Fibroblast of lung (primary cell): Measurements from ENCODE around the gene ADGRB3. TPM values are rescaled to one million over a fixed set of nuclear protein-coding genes. Genes with fewer than 3 reads are reported as not detected.
A peak's percentile ranks its signal among the peaks of the same experiment; 100 is the strongest.

Source experiments
- DNase-seq, 2 donors: peaks; one replicate each; pipeline versions ENCODE4 v3.0.0 to v3.0.0-alpha.2; 2010; ENCODE audit warnings: low read depth in 2 of 2
- H2AFZ ChIP-seq: 2 replicates; pipeline ENCODE4 v1.5.1; 2012; ENCODE audit warnings: low read length, control low read depth, inconsistent platforms
- H3K27ac ChIP-seq: 2 replicates; pipeline ENCODE4 v1.5.1; 2011; ENCODE audit warnings: low read length, control low read depth; ENCODE audit not compliant: insufficient read depth
- H3K27me3 ChIP-seq: 2 replicates; pipeline ENCODE4 v1.5.1; 2011; ENCODE audit warnings: mild to moderate bottlenecking, low read length; ENCODE audit not compliant: control insufficient read depth, insufficient read depth
- H3K36me3 ChIP-seq: 2 replicates; pipeline ENCODE4 v1.5.1; 2011; ENCODE audit warnings: low read length; ENCODE audit not compliant: control insufficient read depth, insufficient read depth
- H3K4me1 ChIP-seq: 2 replicates; pipeline ENCODE4 v1.5.1; 2011; ENCODE audit warnings: low read length; ENCODE audit not compliant: control insufficient read depth, insufficient read depth; ENCODE audit errors: extremely low read depth
- H3K4me2 ChIP-seq: 2 replicates; pipeline ENCODE4 v1.5.1; 2011; ENCODE audit warnings: low read length, control low read depth; ENCODE audit not compliant: insufficient read depth; ENCODE audit errors: extremely low read depth
- H3K4me3 ChIP-seq, 4 experiments: fragments of 200-600 bp in 1 of 4; sonication (generic) in 1 of 4; replicated peaks in 1 of 4; 2 replicates each; pipeline ENCODE4 v1.5.1; 2011 to 2016; ENCODE audit warnings: low read length in 4 of 4, low read depth in 3 of 4, mild to moderate bottlenecking in 3 of 4, control low read depth in 2 of 4, inconsistent platforms in 1 of 4, mixed read lengths in 1 of 4; ENCODE audit not compliant: insufficient read depth in 1 of 4; ENCODE audit errors: control extremely low read depth in 1 of 4
- H3K79me2 ChIP-seq: 2 replicates; pipeline ENCODE4 v1.5.1; 2012; ENCODE audit warnings: mild to moderate bottlenecking, low read length, inconsistent platforms; ENCODE audit not compliant: control insufficient read depth, insufficient read depth
- H3K9ac ChIP-seq: 2 replicates; pipeline ENCODE4 v1.5.1; 2011; ENCODE audit warnings: mild to moderate bottlenecking, low read length, control low read depth; ENCODE audit not compliant: insufficient read depth
- H3K9me3 ChIP-seq: 2 replicates; pipeline ENCODE4 v1.5.1; 2012; ENCODE audit warnings: low read depth, low read length; ENCODE audit not compliant: control insufficient read depth, insufficient read depth
- H4K20me1 ChIP-seq: 2 replicates; pipeline ENCODE4 v1.5.1; 2011; ENCODE audit warnings: low read length; ENCODE audit not compliant: control insufficient read depth, insufficient read depth; ENCODE audit errors: extremely low read depth
- EZH2 ChIP-seq: IDR thresholded peaks from 2 replicates; pipeline ENCODE4 v1.5.1; 2012; ENCODE audit warnings: low read length, control low read depth, mild to moderate bottlenecking; ENCODE audit errors: missing control alignments
- polyA plus RNA-seq, 2 donors: library from polyadenylated mRNA; depleted of rRNA in 1 of 2; stranded (reverse) in 1 of 2; unstranded in 1 of 2; fragments of >200 nt; gene quantifications; 2 replicates each; pipeline ENCODE4 v1.2.1, GENCODE V29; 2011 to 2012; ENCODE audit warnings: missing spikeins in 1 of 2
- total RNA-seq: library from RNA; depleted of rRNA; stranded (reverse); fragments of >200 nt; gene quantifications from 2 replicates; pipeline ENCODE4 v1.2.1, GENCODE V29; 2014
- TF ChIP-seq, protein P1 (sequence below), 2 donors: IDR thresholded peaks in 1 of 2; conservative IDR thresholded peaks in 1 of 2; 1 replicate in 1 of 2; 2 replicates in 1 of 2; pipeline ENCODE4 v1.5.1; 2011 to 2012; ENCODE audit warnings: low read length in 2 of 2, control low read depth in 1 of 2, inconsistent platforms in 1 of 2, low read depth in 1 of 2, mild to moderate bottlenecking in 1 of 2

ADGRB3 gene
- total and polyA plus RNA-seq, 2 donors (not counting 1 experiment from before 2014, with no cell fraction given): 0.33 TPM; not detected in 1

DNA sequence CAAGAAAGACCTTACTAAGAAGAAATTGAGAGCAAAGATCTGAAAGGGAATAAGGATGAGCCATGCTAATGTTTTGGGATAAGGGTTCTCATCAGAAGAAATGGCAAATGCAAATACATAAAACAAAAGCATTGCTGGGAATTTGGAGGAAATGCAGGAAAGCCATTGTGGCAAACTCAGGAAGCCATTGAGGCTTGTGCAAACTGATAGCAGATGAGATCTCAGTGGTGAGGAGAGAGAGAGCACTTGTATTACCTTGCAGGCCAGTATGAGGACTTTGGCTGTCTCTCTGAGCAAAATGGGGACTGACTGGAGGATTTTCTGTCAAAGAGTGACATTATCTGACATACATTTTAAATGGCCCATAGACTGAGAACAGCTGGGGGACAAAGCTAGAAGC is 103.0 kb downstream of the ADGRB3 start:
- Histone ChIP-seq H3K9me3 (no peaks in the 10 kb centered on the region), H3K4me3 (no peak overlapping the region), H3K27me3 (no peaks in the 10 kb centered on the region), H3K36me3 (no peaks in the 10 kb centered on the region), H3K4me2 (no peak overlapping the region), H3K4me1 (no peaks in the 10 kb centered on the region), H4K20me1 (no peaks in the 10 kb centered on the region), H3K79me2 (no peaks in the 10 kb centered on the region), H3K9ac (no peak overlapping the region), H2AFZ (no peak overlapping the region), H3K27ac (no peak overlapping the region)
- no peak for TF ChIP-seq EZH2
- no peak for DNase-seq

- Histone ChIP-seq H3K4me1 (no peaks in the 10 kb centered on the region), H3K36me3 (no peaks in the 10 kb centered on the region), H2AFZ (no peak overlapping the region), H3K27ac (no peak overlapping the region), H3K4me3 (no peak overlapping the region), H3K9ac (no peak overlapping the region), H3K4me2 (no peak overlapping the region), H3K79me2 (no peaks in the 10 kb centered on the region), H3K27me3 (no peaks in the 10 kb centered on the region), H3K9me3 (no peaks in the 10 kb centered on the region), H4K20me1 (no peaks in the 10 kb centered on the region)
- no peak for DNase-seq
- TF ChIP-seq EZH2: no peak
- TF ChIP-seq, protein P1, sequence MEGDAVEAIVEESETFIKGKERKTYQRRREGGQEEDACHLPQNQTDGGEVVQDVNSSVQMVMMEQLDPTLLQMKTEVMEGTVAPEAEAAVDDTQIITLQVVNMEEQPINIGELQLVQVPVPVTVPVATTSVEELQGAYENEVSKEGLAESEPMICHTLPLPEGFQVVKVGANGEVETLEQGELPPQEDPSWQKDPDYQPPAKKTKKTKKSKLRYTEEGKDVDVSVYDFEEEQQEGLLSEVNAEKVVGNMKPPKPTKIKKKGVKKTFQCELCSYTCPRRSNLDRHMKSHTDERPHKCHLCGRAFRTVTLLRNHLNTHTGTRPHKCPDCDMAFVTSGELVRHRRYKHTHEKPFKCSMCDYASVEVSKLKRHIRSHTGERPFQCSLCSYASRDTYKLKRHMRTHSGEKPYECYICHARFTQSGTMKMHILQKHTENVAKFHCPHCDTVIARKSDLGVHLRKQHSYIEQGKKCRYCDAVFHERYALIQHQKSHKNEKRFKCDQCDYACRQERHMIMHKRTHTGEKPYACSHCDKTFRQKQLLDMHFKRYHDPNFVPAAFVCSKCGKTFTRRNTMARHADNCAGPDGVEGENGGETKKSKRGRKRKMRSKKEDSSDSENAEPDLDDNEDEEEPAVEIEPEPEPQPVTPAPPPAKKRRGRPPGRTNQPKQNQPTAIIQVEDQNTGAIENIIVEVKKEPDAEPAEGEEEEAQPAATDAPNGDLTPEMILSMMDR (conservative IDR thresholded peaks at IDR 0.05 in 1 of 2, IDR thresholded peaks at IDR 0.05 in 1 of 2; ENCODE audit: low read depth in 1 of 2, low read length in 2 of 2): no peak
These were observed 105.9 kb downstream of the ADGRB3 start for GRCh38 chr6:68740828-68741500.

GRCh38 chr6:68741501-68742386 is 106.7 kb downstream of the ADGRB3 start:
- H4K20me1 ChIP-seq: no peaks in the 10 kb centered on the region
- no peak overlapping the region for H3K4me2 ChIP-seq
- H3K4me1 ChIP-seq: no peaks in the 10 kb centered on the region
- H3K9ac ChIP-seq: no peak overlapping the region
- H2AFZ ChIP-seq: no peak overlapping the region
- TF ChIP-seq EZH2: no peak
- TF ChIP-seq, protein P1 (conservative IDR thresholded peaks at IDR 0.05 in 1 of 2, IDR thresholded peaks at IDR 0.05 in 1 of 2; ENCODE audit: low read depth in 1 of 2, low read length in 2 of 2): no peak
- DNase-seq: peak; percentile 3 to 34
- no peak overlapping the region for H3K27ac ChIP-seq
- H3K79me2 ChIP-seq: no peaks in the 10 kb centered on the region
- no peak overlapping the region for H3K4me3 ChIP-seq
- no peaks in the 10 kb centered on the region for H3K27me3 ChIP-seq
- no peaks in the 10 kb centered on the region for H3K9me3 ChIP-seq
- H3K36me3 ChIP-seq: no peaks in the 10 kb centered on the region
